Nephron (organoid): ENCODE results near the gene TMEM134.
A peak's percentile ranks its signal among the peaks of the same experiment; 100 is the strongest.
"Not testable (repeated sequence)": the region's sequence is repeated elsewhere in the genome, so short reads cannot be mapped to it uniquely, and the experiment has no call there.

Experiments
- H3K27ac Mint-ChIP-seq, 3 experiments: 2 replicates each; pipeline ENCODE4 v1.8.0; 2020; ENCODE audit warnings: mixed read lengths in 3 of 3, mild to moderate bottlenecking in 2 of 3, moderate library complexity in 1 of 3
- H3K27me3 Mint-ChIP-seq: 2 replicates; pipeline ENCODE4 v1.8.0; 2021; ENCODE audit warnings: low read depth, mild to moderate bottlenecking, moderate library complexity, mixed read lengths
- H3K36me3 Mint-ChIP-seq: 2 replicates; pipeline ENCODE4 v1.8.0; 2020; ENCODE audit warnings: low read depth, mixed read lengths
- H3K4me1 Mint-ChIP-seq: 2 replicates; pipeline ENCODE4 v1.8.0; 2020; ENCODE audit warnings: mixed read lengths
- H3K4me3 Mint-ChIP-seq, 3 experiments: 2 replicates each; pipeline ENCODE4 v1.8.0; 2020; ENCODE audit warnings: mild to moderate bottlenecking in 3 of 3, mixed read lengths in 3 of 3, moderate library complexity in 2 of 3
- H3K9me3 Mint-ChIP-seq: 2 replicates; pipeline ENCODE4 v1.8.0; 2020; ENCODE audit warnings: mixed read lengths
- CTCF ChIP-seq, 3 experiments: fragments of 200-600 bp; sonication (generic); IDR thresholded peaks; one replicate each; pipeline ENCODE4 v1.5.0; 2021; ENCODE audit warnings: antibody characterized with exemption in 3 of 3; ENCODE audit not compliant: unreplicated experiment in 3 of 3

The TMEM134 gene

GRCh38 chr11:67486481-67487195 lies 17.6 kb upstream of the TMEM134 start:
- no peaks in the 10 kb centered on the region for H3K27me3 Mint-ChIP-seq
- H3K36me3 Mint-ChIP-seq = peaks cover 29% of the 10 kb centered on the region
- H3K4me3 Mint-ChIP-seq = peak overlapping the region in 1 of 3 experiments; percentile 42
- no peaks in the 10 kb centered on the region for H3K9me3 Mint-ChIP-seq
- peaks cover 36% of the 10 kb centered on the region for H3K4me1 Mint-ChIP-seq
- H3K27ac Mint-ChIP-seq = peak overlapping the region in 1 of 3 experiments; percentile 36
- no peak for TF ChIP-seq CTCF (IDR thresholded peaks at IDR 0.05; ENCODE audit: unreplicated experiment in 3 of 3)

- peak overlapping the region in 1 of 3 experiments; percentile 36 for H3K27ac Mint-ChIP-seq
- peaks cover 27% of the 10 kb centered on the region for H3K36me3 Mint-ChIP-seq
- not testable (repeated sequence) for H3K27me3 Mint-ChIP-seq, H3K9me3 Mint-ChIP-seq
- peak overlapping the region in 2 of 3 experiments; percentile 17 to 57 for H3K4me3 Mint-ChIP-seq
- peaks cover 36% of the 10 kb centered on the region for H3K4me1 Mint-ChIP-seq
Observed at GRCh38 chr11:67485873-67486361, 16.9 kb upstream of the TMEM134 start.

- no peak for TF ChIP-seq CTCF (IDR thresholded peaks at IDR 0.05; ENCODE audit: unreplicated experiment in 3 of 3)
- H3K27me3 Mint-ChIP-seq = no peaks in the 10 kb centered on the region
Observed at GRCh38 chr11:67484847-67485311, 15.8 kb upstream of the TMEM134 start.

GRCh38 chr11:67483831-67484665 lies 15.0 kb upstream of the TMEM134 start:
- Mint-ChIP-seq H3K4me1 (peaks cover 36% of the 10 kb centered on the region), H3K36me3 (peaks cover 21% of the 10 kb centered on the region), H3K27ac (peak overlapping the region; percentile 8 to 92 (median 31)), H3K4me3 (peak overlapping the region; percentile 89 to 98 (median 90)), H3K27me3 (peaks cover 3% of the 10 kb centered on the region), H3K9me3 (no peaks in the 10 kb centered on the region)
- no peak for TF ChIP-seq CTCF (IDR thresholded peaks at IDR 0.05; ENCODE audit: unreplicated experiment in 3 of 3)

More at GRCh38 chr11:67484847-67485311, 15.8 kb upstream of the TMEM134 start:
- Mint-ChIP-seq H3K9me3 (no peaks in the 10 kb centered on the region), H3K4me1 (peaks cover 36% of the 10 kb centered on the region), H3K4me3 (peak overlapping the region; percentile 89 to 98 (median 90)), H3K27ac (peak overlapping the region in 2 of 3 experiments; percentile 31 to 92), H3K36me3 (peaks cover 26% of the 10 kb centered on the region)

- peak within 1 kb of the TSS; percentile 89 to 98 (median 90) for H3K4me3 Mint-ChIP-seq
- peak within 1 kb of the TSS; percentile 92 to 98 (median 96) for H3K27ac Mint-ChIP-seq
- peaks cover 5% of the 10 kb centered on the region for H3K27me3 Mint-ChIP-seq
- H3K4me1 Mint-ChIP-seq = peaks cover 36% of the 10 kb centered on the region
- no peaks in the 10 kb centered on the region for H3K9me3 Mint-ChIP-seq
- peaks cover 21% of the 10 kb centered on the region for H3K36me3 Mint-ChIP-seq
- TF ChIP-seq CTCF (IDR thresholded peaks at IDR 0.05; ENCODE audit: unreplicated experiment in 3 of 3) = peak in 1 of 3 experiments; percentile 14
Observed at GRCh38 chr11:67482827-67483798, 14.1 kb upstream of the TMEM134 start, which contains the start of gene AIP. Gene AIP (plus strand): TSS chr11:67483026. CDS start chr11:67483159, 133 bp downstream.
